ENCODE measurements around the gene CAPN11.

The CAPN11 gene

GRCh38 chr6:44201200-44201599, 42.6 kb downstream of the CAPN11 start:
- Histone ChIP-seq H3K9me3 (ENCODE audit: control insufficient read depth, insufficient read depth, low read length) (no peaks in the 10 kb centered on the region), H3K4me1 (ENCODE audit: control insufficient read depth, insufficient read depth, low read length) (peaks cover 27% of the 10 kb centered on the region), H3K27me3 (ENCODE audit: control insufficient read depth, insufficient read depth, low read length) (no peaks in the 10 kb centered on the region), H3K27ac (ENCODE audit: low read depth, low read length) (no peak overlapping the region), H3K36me3 (ENCODE audit: control insufficient read depth, insufficient read depth, low read length) (no peaks in the 10 kb centered on the region), H3K4me3 (ENCODE audit: low read depth, low read length) (no peak overlapping the region), H3K9ac (ENCODE audit: low read depth, low read length) (no peak overlapping the region)

GRCh38 chr6:44201638-44202303, 43.2 kb downstream of the CAPN11 start:
- peak overlapping the region; percentile 98 for H3K27ac ChIP-seq (ENCODE audit: low read depth, low read length)

GRCh38 chr6:44202332-44202971, 43.8 kb downstream of the CAPN11 start:
- peak overlapping the region; percentile 45 for H3K9ac ChIP-seq (ENCODE audit: low read depth, low read length)
- H3K4me3 ChIP-seq (ENCODE audit: low read depth, low read length) = peak overlapping the region; percentile 18; the same call in 1 of the 2 replicates
- H3K9me3 ChIP-seq (ENCODE audit: control insufficient read depth, insufficient read depth, low read length) = no peaks in the 10 kb centered on the region
- H3K27ac ChIP-seq (ENCODE audit: low read depth, low read length) = peak overlapping the region; percentile 98
- H3K36me3 ChIP-seq (ENCODE audit: control insufficient read depth, insufficient read depth, low read length) = no peaks in the 10 kb centered on the region
- peaks cover 35% of the 10 kb centered on the region for H3K4me1 ChIP-seq (ENCODE audit: control insufficient read depth, insufficient read depth, low read length)
- H3K27me3 ChIP-seq (ENCODE audit: control insufficient read depth, insufficient read depth, low read length) = no peaks in the 10 kb centered on the region

More at GRCh38 chr6:44201638-44202303, 43.2 kb downstream of the CAPN11 start:
- 0 out of 2 replicates have a peak overlapping the region, but pooled peaks have one; percentile 6 for H3K9ac ChIP-seq (ENCODE audit: low read depth, low read length)
- no peak overlapping the region for H3K4me3 ChIP-seq (ENCODE audit: low read depth, low read length)
- no peaks in the 10 kb centered on the region for H3K9me3 ChIP-seq (ENCODE audit: control insufficient read depth, insufficient read depth, low read length)
- no peaks in the 10 kb centered on the region for H3K27me3 ChIP-seq (ENCODE audit: control insufficient read depth, insufficient read depth, low read length)
- H3K4me1 ChIP-seq (ENCODE audit: control insufficient read depth, insufficient read depth, low read length) = peaks cover 33% of the 10 kb centered on the region
- no peaks in the 10 kb centered on the region for H3K36me3 ChIP-seq (ENCODE audit: control insufficient read depth, insufficient read depth, low read length)

- no peaks in the 10 kb centered on the region for H3K27me3 ChIP-seq (ENCODE audit: control insufficient read depth, insufficient read depth, low read length)
- peak overlapping the region; percentile 45 for H3K9ac ChIP-seq (ENCODE audit: low read depth, low read length)
- peak overlapping the region; percentile 98 for H3K27ac ChIP-seq (ENCODE audit: low read depth, low read length)
- peaks cover 35% of the 10 kb centered on the region for H3K4me1 ChIP-seq (ENCODE audit: control insufficient read depth, insufficient read depth, low read length)
- peak overlapping the region; percentile 18; the same call in 1 of the 2 replicates for H3K4me3 ChIP-seq (ENCODE audit: low read depth, low read length)
- no peaks in the 10 kb centered on the region for H3K9me3 ChIP-seq (ENCODE audit: control insufficient read depth, insufficient read depth, low read length)
- no peaks in the 10 kb centered on the region for H3K36me3 ChIP-seq (ENCODE audit: control insufficient read depth, insufficient read depth, low read length)
Measured at GRCh38 chr6:44202972-44203750, 44.5 kb downstream of the CAPN11 start.

- Histone ChIP-seq H3K9me3 (ENCODE audit: control insufficient read depth, insufficient read depth, low read length) (no peaks in the 10 kb centered on the region), H3K4me3 (ENCODE audit: low read depth, low read length) (no peak overlapping the region), H3K36me3 (ENCODE audit: control insufficient read depth, insufficient read depth, low read length) (no peaks in the 10 kb centered on the region), H3K27ac (ENCODE audit: low read depth, low read length) (peak overlapping the region; percentile 98), H3K9ac (ENCODE audit: low read depth, low read length) (no peak overlapping the region), H3K4me1 (ENCODE audit: control insufficient read depth, insufficient read depth, low read length) (peaks cover 35% of the 10 kb centered on the region), H3K27me3 (ENCODE audit: control insufficient read depth, insufficient read depth, low read length) (no peaks in the 10 kb centered on the region)
Measured at GRCh38 chr6:44203955-44204354, 45.3 kb downstream of the CAPN11 start.

GRCh38 chr6:44207966-44208365, 49.3 kb downstream of the CAPN11 start:
- Histone ChIP-seq H3K4me3 (ENCODE audit: low read depth, low read length) (no peak overlapping the region), H3K9me3 (ENCODE audit: control insufficient read depth, insufficient read depth, low read length) (no peaks in the 10 kb centered on the region), H3K27me3 (ENCODE audit: control insufficient read depth, insufficient read depth, low read length) (no peaks in the 10 kb centered on the region), H3K36me3 (ENCODE audit: control insufficient read depth, insufficient read depth, low read length) (no peaks in the 10 kb centered on the region), H3K9ac (ENCODE audit: low read depth, low read length) (no peak overlapping the region), H3K4me1 (ENCODE audit: control insufficient read depth, insufficient read depth, low read length) (peaks cover 17% of the 10 kb centered on the region), H3K27ac (ENCODE audit: low read depth, low read length) (no peak overlapping the region)

- Histone ChIP-seq H3K9ac (ENCODE audit: low read depth, low read length) (no peak overlapping the region), H3K36me3 (ENCODE audit: control insufficient read depth, insufficient read depth, low read length) (no peaks in the 10 kb centered on the region), H3K27ac (ENCODE audit: low read depth, low read length) (no peak overlapping the region), H3K4me3 (ENCODE audit: low read depth, low read length) (no peak overlapping the region), H3K27me3 (ENCODE audit: control insufficient read depth, insufficient read depth, low read length) (no peaks in the 10 kb centered on the region), H3K4me1 (ENCODE audit: control insufficient read depth, insufficient read depth, low read length) (peaks cover 10% of the 10 kb centered on the region), H3K9me3 (ENCODE audit: control insufficient read depth, insufficient read depth, low read length) (no peaks in the 10 kb centered on the region)
Measured at GRCh38 chr6:44211284-44211683, 52.7 kb downstream of the CAPN11 start.

- H3K4me3 ChIP-seq (ENCODE audit: low read depth, low read length) = no peak overlapping the region
- no peaks in the 10 kb centered on the region for H3K9me3 ChIP-seq (ENCODE audit: control insufficient read depth, insufficient read depth, low read length)
- no peak overlapping the region for H3K27ac ChIP-seq (ENCODE audit: low read depth, low read length)
- no peaks in the 10 kb centered on the region for H3K27me3 ChIP-seq (ENCODE audit: control insufficient read depth, insufficient read depth, low read length)
- peaks cover 26% of the 10 kb centered on the region for H3K4me1 ChIP-seq (ENCODE audit: control insufficient read depth, insufficient read depth, low read length)
- H3K9ac ChIP-seq (ENCODE audit: low read depth, low read length) = no peak overlapping the region
- no peaks in the 10 kb centered on the region for H3K36me3 ChIP-seq (ENCODE audit: control insufficient read depth, insufficient read depth, low read length)
Measured at GRCh38 chr6:44214307-44214706, 55.7 kb downstream of the CAPN11 start.

GRCh38 chr6:44216677-44217331, 58.2 kb downstream of the CAPN11 start, which contains the start of gene MYMX:
MYMX (plus strand) TSS chr6:44216926; CDS start chr6:44217472, 546 bp downstream.
- no peak within 1 kb of the TSS for H3K9ac ChIP-seq (ENCODE audit: low read depth, low read length)
- peak within 1 kb of the TSS; percentile 39 for H3K27ac ChIP-seq (ENCODE audit: low read depth, low read length)
- H3K4me1 ChIP-seq (ENCODE audit: control insufficient read depth, insufficient read depth, low read length) = peaks cover 39% of the 10 kb centered on the region
- no peaks in the 10 kb centered on the region for H3K9me3 ChIP-seq (ENCODE audit: control insufficient read depth, insufficient read depth, low read length)
- no peaks in the 10 kb centered on the region for H3K36me3 ChIP-seq (ENCODE audit: control insufficient read depth, insufficient read depth, low read length)
- H3K27me3 ChIP-seq (ENCODE audit: control insufficient read depth, insufficient read depth, low read length) = no peaks in the 10 kb centered on the region
- peak within 1 kb of the TSS; percentile 19; the same call in 1 of the 2 replicates for H3K4me3 ChIP-seq (ENCODE audit: low read depth, low read length)

GRCh38 chr6:44217332-44218143, 58.9 kb downstream of the CAPN11 start:
- Histone ChIP-seq H3K4me1 (ENCODE audit: control insufficient read depth, insufficient read depth, low read length) (peaks cover 44% of the 10 kb centered on the region), H3K27me3 (ENCODE audit: control insufficient read depth, insufficient read depth, low read length) (no peaks in the 10 kb centered on the region; the same call in 1 of the 2 replicates), H3K9me3 (ENCODE audit: control insufficient read depth, insufficient read depth, low read length) (no peaks in the 10 kb centered on the region), H3K9ac (ENCODE audit: low read depth, low read length) (no peak overlapping the region), H3K27ac (ENCODE audit: low read depth, low read length) (peak overlapping the region; percentile 99), H3K36me3 (ENCODE audit: control insufficient read depth, insufficient read depth, low read length) (no peaks in the 10 kb centered on the region), H3K4me3 (ENCODE audit: low read depth, low read length) (0 out of 2 replicates have a peak overlapping the region, but pooled peaks have one; percentile 11)

Data from HUES48 (cell line).